Fibroblast of peridontal ligament (primary cell): Measurements from ENCODE around the gene MAGI3.

Source experiments
- DNase-seq: peaks from one replicate; pipeline ENCODE4 v3.0.0-alpha.2; 2010; ENCODE audit errors: extremely low read depth

Gene MAGI3

DNA sequence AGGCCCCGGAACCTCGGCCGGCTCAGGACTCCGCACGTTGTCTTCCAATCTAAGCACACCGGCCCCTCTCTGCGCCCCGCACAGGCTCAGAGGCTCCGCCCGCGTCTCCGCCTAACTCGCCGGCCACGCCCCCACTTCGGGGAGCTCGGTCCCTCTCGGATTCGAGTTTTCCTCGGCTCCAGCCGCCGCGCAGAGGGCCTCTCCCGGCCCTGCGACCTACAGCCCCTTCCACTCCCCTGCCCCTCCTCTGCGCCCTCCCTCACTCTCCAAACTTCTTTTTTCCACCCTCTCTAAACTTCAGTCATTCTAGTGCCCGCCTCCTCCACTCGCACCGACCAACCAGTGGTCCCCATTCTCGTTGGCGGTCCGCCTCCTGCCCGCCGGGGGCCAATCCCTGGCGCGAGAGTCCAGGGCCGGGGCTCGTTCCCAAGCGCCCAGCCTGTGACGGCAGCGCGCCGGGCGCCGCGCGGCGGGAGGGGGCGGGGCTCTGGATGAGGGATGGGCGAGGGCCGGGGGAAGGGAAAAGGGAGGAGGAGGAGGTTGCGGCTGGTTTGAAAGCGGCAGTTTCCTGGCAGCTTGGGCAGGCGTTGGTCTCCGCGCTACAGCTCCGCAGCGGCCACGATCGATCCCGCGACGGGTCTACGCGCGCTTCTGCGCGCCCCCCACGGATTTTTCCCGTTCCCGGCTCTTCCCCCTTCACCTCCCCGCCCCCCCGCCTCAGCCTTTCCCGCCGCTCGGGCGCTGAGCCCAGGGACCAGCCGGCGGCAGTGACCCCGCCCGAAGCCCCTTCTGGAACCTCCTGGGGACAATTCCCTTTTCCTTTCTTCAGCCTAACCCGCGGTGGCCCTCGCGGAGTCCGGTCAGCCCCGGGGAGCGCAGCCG lies at the start of gene MAGI3:
Gene MAGI3 (plus strand): TSS at position 563 of the 882 bp plus-strand sequence. CDS start 519 bp downstream, outside the sequence.
- DNase-seq: peak; percentile 98

- DNase-seq: no peak
These were observed 36.7 kb upstream of the MAGI3 start for GRCh38 chr1:113353580-113353979.

DNA sequence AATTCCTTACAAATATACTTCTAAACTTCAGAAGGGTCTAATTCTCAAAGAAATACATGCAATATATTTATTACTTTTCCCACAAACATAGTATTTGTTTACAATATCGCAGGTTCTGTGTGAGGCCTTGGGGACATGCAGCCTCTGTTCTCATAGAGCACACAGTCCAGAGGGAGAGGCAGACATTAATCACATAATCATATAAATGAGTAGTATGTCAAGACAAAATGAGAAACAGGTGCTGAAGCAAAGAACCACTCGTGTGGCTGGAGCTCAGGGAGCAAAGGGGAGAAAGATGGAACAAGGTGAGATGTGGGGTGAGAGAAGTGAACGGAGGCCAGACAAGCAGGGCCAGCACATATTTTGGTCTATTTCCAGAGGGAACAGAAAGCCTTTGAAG lies 26.4 kb upstream of the MAGI3 start:
- no peak for DNase-seq

- DNase-seq: no peak
These were observed 21.3 kb upstream of the MAGI3 start for GRCh38 chr1:113369040-113369439.

- no peak for DNase-seq
These were observed 20.6 kb upstream of the MAGI3 start for GRCh38 chr1:113369699-113370098.

DNA sequence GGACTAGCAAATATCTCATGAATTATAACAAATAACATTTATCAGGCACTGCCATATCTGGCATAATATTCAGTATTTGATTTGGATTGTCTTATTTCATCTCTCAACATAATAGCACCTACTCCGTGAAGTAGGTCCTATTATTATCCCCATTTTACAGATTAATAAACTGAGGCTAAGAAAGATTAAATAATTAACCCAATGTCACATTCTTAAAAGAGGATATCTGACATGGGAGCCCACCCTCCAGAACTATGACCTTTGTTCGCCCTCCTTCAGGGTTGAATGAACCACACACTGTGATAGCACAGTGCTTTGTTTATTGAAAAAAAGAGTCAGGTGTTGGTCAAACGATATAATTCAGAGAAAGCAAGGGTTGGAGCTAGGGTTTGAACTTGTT lies 19.4 kb upstream of the MAGI3 start:
- DNase-seq: no peak

DNA sequence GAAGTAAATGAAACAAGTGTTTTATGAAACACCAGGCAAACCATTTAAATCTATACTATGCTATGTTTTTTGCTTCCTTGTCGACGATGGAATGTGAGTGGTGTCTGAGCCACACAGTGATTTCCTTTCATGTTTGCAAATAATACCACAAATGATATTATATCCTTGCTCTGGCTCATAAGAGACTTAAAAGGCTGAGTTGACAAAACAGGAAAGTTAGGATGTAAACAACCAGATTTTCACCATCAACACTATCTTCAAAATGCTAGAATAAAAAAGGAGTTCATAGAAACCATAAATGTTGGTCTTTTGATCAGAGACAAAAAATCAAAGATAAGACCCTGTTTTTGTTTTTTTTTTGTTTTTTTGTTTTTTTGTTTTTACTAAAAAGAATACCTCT lies 17.8 kb upstream of the MAGI3 start:
- no peak for DNase-seq

DNA sequence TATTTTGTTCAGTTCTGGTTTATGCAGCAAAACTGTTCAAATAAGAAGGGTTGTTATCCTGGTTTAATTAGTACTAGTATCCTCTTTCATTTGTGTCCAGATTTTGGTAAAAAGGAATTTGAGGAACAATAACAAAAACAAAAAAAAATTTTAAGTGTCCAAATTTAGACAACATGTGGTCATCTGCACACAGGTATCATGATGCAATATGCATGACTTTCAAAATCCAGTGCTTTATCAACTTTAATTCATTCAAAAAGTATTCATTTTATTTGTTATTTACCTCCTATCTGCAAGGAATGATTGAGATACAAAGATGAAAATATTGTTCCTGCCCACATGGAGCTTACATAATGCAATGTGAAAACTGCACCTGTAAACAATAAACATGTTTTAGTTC lies 16.7 kb upstream of the MAGI3 start:
- DNase-seq: no peak

GRCh38 chr1:113375878-113376277 lies 14.4 kb upstream of the MAGI3 start:
- DNase-seq: peak; percentile 21

DNA sequence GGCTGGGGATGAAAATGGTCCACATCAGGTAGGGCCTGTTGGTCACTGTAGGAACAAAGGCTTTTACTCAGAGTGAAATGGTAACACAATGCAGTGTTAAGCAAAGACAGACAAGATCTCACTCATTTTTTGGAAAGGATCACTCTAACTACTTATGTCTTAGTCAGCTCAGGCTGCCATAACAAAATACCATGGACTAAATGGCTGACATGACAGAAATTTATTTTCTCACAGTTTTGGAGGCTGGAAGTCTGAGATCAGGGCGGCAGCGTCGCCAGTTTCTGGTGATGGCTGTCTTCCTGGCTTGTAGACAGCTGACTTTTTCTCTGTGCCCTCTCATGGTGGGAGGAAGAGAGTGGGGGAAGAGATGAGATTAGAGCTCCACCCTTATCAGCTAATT lies 10.2 kb upstream of the MAGI3 start:
- no peak for DNase-seq

GRCh38 chr1:113388017-113388620 lies 2.2 kb upstream of the MAGI3 start:
- DNase-seq: peak; percentile 19

DNA sequence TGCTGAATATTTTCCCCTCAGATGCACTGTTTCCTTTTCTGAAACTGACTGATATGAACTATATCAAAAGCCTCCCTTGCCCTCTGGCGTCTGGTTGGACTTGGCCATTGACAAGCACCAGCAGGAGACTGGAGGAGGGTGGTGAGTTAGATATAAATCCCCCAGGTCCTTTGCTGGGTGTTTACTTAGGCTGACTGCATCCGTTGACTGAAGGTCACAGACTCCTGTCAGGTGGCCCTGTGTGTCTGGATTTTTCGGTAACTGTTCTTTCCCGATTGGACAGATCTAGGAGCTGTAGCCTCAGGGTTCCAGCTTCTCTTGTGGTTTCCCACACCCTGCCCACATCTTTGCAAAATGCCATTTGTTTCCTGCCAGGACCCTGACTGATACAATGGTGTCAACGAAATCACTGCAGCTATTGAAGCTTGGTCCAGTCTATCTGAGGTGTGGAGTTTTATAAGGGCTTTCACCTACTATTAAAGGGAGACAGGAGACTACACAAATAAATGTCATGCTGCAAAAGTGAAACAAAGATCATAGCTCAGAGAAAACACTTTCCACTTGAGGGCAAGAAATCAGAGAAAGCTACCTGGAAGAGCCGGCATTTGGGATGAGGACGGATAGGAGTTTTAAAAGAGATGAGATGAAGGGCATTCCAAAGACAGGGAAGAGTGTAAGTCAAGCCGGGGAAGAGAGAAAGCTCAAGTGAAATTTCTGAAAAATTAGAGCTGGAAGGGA lies 1.5 kb upstream of the MAGI3 start:
- peak; percentile 25 for DNase-seq

DNA sequence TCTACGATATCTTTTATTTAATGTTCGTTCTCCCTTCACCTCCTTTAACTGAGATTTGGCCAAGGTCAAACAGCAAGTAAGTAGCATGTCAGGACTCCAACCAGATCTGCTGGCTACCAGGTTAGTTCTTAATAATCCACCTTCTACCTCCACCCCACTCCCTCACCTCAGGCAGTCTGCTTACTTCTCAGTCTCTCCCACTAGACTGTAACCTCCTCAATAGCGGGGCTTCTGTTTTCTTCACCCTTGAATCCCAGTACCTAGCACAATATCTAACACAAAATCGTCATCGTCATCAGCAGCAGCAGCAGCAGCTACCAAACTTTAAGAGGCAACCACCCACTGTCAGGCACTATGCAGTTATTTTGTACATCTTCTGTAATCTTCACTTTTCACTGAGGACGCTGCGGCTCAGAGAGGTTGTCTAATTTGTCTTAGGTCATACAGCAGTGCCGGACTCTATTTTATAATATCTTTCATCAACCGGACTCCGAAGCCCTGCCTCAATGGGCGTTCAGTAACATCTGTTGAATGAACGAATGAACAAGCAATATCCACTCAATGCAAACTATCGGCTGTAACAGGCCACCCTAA lies 859 bp upstream of the MAGI3 start:
- no peak for DNase-seq

DNA sequence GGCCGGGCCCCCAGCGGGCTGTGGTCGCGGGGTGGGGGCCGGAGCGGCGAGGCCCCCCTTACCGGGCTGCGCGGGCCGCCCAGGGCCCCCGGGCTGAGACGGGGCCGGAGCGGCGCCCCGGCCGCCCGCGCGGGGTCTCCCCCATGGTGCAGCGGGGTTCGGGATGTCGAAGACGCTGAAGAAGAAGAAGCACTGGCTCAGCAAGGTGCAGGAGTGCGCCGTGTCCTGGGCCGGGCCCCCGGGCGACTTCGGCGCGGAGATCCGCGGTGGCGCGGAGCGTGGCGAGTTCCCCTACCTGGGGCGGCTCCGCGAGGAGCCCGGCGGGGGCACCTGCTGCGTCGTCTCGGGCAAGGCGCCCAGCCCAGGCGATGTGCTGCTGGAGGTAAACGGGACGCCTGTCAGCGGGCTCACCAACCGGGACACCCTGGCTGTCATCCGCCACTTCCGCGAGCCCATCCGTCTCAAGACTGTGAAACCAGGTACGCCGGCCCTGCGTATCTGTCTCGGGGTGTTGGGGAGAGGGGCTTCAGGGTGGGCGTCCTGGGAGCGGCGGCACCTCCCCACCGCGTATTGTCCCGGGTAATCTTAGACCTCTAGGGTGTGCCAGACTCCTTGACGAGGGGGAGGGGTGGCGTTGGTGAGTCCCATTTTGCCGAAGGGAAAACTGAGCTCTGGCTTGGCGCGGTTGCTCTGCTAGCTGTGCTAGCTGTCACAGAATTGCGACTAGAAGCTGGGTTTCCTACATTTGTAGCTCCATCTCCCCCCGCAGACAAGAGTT lies 745 bp downstream of the MAGI3 start:
- DNase-seq: no peak

- DNase-seq: peak; percentile 7
These were observed 1.4 kb downstream of the MAGI3 start for GRCh38 chr1:113391649-113392271.

DNA sequence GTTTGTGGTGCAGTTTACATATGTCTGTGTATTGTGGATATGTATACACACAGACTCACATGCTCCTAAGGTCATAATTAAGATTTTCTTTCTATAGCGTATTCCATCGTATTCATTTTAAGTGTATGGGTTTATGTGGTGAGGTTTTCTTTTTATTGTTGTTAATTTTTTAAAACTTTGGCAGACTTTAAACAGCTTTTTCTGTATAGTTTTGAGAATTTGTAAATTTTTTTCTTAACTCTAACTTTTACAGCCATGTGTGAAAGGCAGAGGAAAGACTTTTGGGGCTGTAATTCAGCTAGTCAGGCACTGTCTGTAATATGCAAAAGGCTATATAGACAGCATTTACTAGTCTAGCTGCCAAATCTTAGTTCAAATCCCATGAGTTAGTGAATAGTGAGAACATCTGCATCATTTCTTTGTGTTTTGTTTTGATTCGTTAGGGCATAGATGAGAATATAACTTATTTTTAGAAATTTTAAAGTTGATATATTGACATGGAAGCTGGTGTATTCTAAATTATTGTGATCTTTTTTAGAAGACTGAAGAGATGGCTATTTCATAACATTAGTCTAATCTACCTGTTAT lies 2.3 kb downstream of the MAGI3 start:
- no peak for DNase-seq

DNA sequence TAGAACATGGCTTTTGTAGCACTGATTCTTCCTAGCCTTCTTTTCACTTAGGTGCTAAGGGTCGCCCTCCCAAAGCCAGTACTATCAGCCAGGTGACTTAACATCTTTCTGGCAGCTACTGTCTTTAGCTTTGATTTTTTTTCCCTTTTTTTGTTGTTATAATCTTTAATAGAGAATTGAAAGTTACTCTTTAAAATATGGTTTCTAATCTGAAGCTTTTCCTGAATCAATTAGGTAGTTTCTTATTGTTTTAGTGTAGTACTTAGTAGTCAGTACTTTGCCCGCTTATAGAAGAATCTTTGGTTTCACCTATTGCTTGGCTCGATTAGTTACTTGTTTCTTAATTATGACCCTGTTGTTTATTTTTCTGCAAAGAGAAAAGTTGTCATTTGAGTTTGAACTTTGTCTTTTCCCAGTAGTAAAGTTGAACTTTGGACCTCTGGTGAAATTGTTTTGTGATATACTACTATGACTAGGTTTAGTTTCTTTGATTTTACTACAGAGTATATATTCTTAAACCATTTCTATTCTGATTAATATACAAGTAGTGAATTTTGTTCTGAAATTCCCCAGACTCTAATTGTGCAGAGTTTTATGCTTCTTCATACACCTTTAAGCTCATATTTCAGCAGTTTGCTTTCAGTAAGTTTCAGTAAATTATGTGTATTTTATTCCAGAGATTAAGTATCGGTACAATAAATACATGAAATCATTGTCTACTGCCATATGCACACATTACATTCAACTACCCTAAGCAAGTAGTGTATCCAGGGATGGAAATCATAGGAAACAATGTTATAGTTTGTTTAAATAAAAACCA lies 3.9 kb downstream of the MAGI3 start:
- no peak for DNase-seq

DNA sequence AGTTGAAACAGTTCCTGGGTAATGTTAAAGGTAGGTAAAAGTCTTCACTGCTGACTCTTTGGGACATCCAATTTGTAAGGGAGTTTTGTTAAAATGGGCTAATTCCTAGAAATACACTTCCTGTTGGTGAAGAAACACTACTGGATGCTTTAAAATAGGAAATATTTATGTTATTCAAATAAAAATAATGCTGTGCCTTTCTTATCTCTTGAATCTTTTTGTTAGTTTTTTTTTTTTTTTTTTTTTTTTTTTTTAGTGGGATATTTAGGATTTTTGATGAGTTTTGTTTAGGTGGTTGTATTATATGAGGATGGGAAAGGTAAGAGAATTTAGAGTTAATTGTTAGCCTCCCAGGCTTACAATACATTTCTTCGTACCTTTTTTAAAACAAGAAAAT lies 4.5 kb downstream of the MAGI3 start:
- DNase-seq: no peak

- DNase-seq: no peak
These were observed 5.8 kb downstream of the MAGI3 start for GRCh38 chr1:113396102-113396501.

DNA sequence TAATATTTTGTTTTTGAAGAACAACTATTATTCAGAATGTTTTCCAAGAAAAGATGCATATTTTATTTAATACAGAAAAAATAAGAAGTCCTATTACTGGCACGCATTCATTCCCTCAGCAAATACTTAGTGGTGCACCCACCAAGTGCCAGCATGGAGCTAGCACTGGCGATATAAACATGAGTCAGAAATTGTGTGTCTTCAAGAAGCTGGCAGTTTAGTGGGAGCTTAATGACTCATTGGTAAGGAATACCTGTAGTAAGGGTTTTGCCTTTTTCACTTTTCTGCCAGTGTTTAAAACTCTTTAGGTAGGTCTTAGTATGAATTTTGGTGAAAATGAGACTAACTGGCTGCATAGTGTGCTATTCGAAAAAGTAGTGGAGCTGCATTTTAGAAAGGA lies 6.3 kb downstream of the MAGI3 start:
- DNase-seq: peak; percentile 64
